ENCODE results near the gene RGS19. TPM values are rescaled to one million over a fixed set of nuclear protein-coding genes. Genes with fewer than 3 reads are reported as not detected.

RGS19 gene
- total RNA-seq, 1 donor from 2014 or later, result 7.6 TPM

DNA sequence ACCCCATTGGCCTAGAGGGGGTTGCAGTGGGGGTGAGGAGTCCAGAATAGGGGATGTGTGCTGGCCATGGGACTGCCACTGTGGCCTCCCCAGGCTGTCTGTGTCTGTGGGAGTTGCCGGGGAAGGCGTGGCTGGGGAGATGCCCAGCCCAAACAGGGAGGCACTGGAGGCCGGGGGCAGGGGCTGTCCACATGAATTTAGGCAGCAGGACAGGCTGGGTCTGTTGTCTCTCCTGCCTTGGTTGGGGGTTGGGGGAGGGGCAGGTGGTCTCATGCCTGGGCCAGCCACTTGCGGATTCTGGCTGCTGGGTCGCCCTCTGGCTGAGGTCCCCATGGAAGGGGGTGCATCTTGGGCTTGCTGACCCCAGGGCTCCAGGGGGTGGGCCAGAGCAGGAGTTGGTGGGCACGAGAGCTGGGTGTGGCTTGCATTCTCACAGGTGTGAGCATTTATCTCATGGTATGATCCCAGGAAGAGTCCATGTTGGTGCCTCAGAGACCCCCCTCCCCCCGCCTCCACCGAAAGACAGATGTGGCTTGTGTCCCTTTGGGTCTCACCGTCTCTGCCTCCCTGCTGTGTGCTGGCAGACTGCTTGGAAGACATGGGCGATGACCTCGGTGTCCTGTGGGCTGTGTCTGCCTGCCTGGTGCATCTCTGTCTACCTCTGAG, 33.8 kb downstream of the RGS19 start:
- H3K9me3 Mint-ChIP-seq (ENCODE audit: low read depth), result no peaks in the 10 kb centered on the region
- no peak for DNase-seq (ENCODE audit: low spot score, unreplicated experiment)
- no peak overlapping the region for H3K27ac Mint-ChIP-seq
- H3K4me1 Mint-ChIP-seq (ENCODE audit: low read depth), result no peaks in the 10 kb centered on the region
- TF ChIP-seq, protein P1, sequence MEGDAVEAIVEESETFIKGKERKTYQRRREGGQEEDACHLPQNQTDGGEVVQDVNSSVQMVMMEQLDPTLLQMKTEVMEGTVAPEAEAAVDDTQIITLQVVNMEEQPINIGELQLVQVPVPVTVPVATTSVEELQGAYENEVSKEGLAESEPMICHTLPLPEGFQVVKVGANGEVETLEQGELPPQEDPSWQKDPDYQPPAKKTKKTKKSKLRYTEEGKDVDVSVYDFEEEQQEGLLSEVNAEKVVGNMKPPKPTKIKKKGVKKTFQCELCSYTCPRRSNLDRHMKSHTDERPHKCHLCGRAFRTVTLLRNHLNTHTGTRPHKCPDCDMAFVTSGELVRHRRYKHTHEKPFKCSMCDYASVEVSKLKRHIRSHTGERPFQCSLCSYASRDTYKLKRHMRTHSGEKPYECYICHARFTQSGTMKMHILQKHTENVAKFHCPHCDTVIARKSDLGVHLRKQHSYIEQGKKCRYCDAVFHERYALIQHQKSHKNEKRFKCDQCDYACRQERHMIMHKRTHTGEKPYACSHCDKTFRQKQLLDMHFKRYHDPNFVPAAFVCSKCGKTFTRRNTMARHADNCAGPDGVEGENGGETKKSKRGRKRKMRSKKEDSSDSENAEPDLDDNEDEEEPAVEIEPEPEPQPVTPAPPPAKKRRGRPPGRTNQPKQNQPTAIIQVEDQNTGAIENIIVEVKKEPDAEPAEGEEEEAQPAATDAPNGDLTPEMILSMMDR (IDR thresholded peaks at IDR 0.05; ENCODE audit: unreplicated experiment), result no peak
- H3K27me3 Mint-ChIP-seq, result peaks cover 55% of the 10 kb centered on the region
- no peak overlapping the region for H3K4me3 Mint-ChIP-seq (ENCODE audit: low read depth)
- no peaks in the 10 kb centered on the region for H3K36me3 Mint-ChIP-seq (ENCODE audit: insufficient read depth)

DNA sequence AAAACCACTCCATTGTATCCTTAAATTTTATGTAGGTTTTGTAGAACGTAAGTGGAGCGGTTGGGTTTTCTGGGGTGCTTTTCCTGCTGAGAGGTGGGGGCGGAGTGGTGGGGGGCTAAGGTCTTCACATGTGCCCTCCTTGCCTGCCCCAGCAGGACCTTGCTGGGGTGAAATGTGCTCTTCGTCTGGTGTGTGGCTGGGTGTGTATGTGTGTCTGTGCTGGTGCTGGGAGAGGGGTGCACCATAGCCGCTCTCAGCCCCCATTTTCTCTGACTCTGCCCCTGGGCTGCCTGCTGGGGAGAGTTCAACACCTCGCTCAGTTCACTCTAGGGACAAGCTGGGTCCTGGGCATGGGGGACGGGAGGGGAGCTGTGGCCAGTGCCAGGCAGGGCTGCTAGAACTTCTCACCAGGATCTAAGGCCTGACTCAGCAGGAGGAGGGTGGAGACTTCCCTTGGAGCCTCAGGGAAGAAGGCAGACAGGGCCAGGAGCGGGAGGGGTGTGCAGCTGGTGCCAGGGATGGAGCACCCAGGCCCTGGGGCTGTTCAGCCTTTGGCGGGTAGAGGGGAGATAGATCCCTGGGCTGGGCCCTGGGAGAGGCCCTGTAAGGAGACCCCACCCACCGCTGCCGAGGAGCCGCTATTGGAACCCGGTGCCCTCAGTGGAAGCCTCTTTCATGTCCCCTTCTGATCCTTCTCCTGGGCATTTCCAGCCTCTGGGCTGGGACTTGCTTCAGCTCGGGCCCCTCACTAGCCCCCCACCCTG, 34.7 kb downstream of the RGS19 start:
- Mint-ChIP-seq H3K4me1 (ENCODE audit: low read depth) (no peaks in the 10 kb centered on the region), H3K4me3 (ENCODE audit: low read depth) (no peak overlapping the region), H3K27me3 (peaks cover 55% of the 10 kb centered on the region), H3K36me3 (ENCODE audit: insufficient read depth) (no peaks in the 10 kb centered on the region), H3K27ac (no peak overlapping the region), H3K9me3 (ENCODE audit: low read depth) (no peaks in the 10 kb centered on the region)
- no peak for DNase-seq (ENCODE audit: low spot score, unreplicated experiment)
- TF ChIP-seq, protein P1 (IDR thresholded peaks at IDR 0.05; ENCODE audit: unreplicated experiment), result no peak

DNA sequence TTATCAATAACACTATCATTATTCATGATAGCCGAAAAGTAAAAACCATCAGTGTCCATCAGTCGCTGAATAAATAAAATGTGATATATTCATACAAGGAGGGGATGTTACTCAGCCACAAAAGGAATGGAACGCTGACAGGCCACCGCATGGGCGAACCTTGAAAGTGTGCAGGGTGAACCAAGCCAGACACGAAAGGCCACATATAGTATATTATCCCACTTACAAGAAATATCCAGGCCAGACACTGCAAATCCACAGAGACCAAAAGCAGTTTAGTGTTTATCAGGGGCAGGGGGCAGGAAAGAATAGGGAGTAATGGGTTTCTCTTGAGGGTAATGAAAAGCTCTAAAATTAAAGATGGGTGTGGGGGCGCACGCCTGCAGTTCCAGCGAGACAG, 35.5 kb downstream of the RGS19 start:
- H3K9me3 Mint-ChIP-seq (ENCODE audit: low read depth), result no peaks in the 10 kb centered on the region
- no peak overlapping the region for H3K4me3 Mint-ChIP-seq (ENCODE audit: low read depth)
- peaks cover 52% of the 10 kb centered on the region for H3K27me3 Mint-ChIP-seq
- H3K27ac Mint-ChIP-seq, result no peak overlapping the region
- peaks cover 2% of the 10 kb centered on the region for H3K4me1 Mint-ChIP-seq (ENCODE audit: low read depth)
- no peaks in the 10 kb centered on the region for H3K36me3 Mint-ChIP-seq (ENCODE audit: insufficient read depth)
- DNase-seq (ENCODE audit: low spot score, unreplicated experiment), result no peak
- TF ChIP-seq, protein P1 (IDR thresholded peaks at IDR 0.05; ENCODE audit: unreplicated experiment), result no peak

DNA sequence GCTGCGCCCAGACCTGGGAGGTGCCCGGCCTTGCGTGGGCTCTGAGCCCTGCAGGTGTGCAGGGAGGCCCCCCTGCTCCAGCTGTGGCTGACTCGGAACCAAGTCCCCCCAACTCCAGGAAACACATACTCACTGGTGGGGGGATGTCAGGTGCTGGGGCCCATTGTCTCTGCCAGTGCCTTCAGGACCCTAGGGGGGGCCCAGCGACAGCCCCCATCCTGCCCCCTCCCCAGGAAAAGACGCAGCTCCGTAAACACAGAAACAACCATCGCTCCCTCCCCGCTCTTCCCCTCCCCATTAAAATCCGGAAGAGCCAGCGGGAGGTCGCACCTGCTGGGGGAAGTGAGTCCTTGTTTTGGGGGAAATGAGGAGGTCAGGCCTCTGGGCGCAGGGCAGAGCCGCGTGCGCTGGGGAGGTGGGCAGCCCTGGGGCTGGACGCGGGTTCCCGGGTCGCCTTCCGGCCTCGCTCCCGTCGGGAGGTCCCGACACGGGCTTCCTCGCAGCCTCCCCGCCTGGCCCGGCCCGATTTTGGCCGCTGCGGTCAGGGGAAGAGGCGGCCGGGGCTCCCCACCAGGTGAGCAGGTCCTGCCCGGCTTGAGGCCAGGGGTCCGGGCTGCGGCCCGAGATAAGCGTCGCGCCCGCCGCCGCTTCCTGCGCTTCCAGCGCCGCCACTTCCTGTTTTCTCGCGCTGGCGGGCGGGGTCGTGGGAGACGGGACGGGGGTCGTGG, 37.1 kb downstream of the RGS19 start:
- H3K9me3 Mint-ChIP-seq (ENCODE audit: low read depth), result no peaks in the 10 kb centered on the region
- no peak overlapping the region for H3K27ac Mint-ChIP-seq
- no peak for DNase-seq (ENCODE audit: low spot score, unreplicated experiment)
- no peaks in the 10 kb centered on the region for H3K36me3 Mint-ChIP-seq (ENCODE audit: insufficient read depth)
- peak overlapping the region; percentile 42 for H3K4me3 Mint-ChIP-seq (ENCODE audit: low read depth)
- TF ChIP-seq, protein P1 (IDR thresholded peaks at IDR 0.05; ENCODE audit: unreplicated experiment), result no peak
- peaks cover 4% of the 10 kb centered on the region for H3K4me1 Mint-ChIP-seq (ENCODE audit: low read depth)
- H3K27me3 Mint-ChIP-seq, result peaks cover 48% of the 10 kb centered on the region

DNA sequence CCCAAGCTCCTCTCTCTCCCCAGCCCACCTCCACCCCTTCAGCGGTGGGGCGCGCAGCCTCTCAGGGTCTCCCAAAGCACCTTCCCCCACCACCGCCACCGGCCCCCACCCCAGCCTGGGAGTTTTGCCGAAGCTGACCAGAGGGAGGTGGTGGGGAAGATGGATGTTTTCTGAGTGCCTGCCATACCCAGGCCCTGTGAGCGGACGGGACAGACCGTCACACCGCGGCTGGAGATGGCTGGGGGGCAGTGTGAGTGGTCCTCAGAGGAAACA, 37.6 kb downstream of the RGS19 start:
- no peak for DNase-seq (ENCODE audit: low spot score, unreplicated experiment)

More for the DNA sequence above, 37.6 kb downstream of the RGS19 start:
- no peak overlapping the region for H3K27ac Mint-ChIP-seq
- TF ChIP-seq, protein P1 (IDR thresholded peaks at IDR 0.05; ENCODE audit: unreplicated experiment), result no peak
- H3K27me3 Mint-ChIP-seq, result peaks cover 43% of the 10 kb centered on the region
- no peak overlapping the region for H3K4me3 Mint-ChIP-seq (ENCODE audit: low read depth)
- no peaks in the 10 kb centered on the region for H3K9me3 Mint-ChIP-seq (ENCODE audit: low read depth)
- H3K4me1 Mint-ChIP-seq (ENCODE audit: low read depth), result peaks cover 4% of the 10 kb centered on the region
- no peaks in the 10 kb centered on the region for H3K36me3 Mint-ChIP-seq (ENCODE audit: insufficient read depth)
